Stimulated activated CD8-positive, alpha-beta memory T cell treated with anti-CD3 and anti-CD28 coated beads, Interleukin-2, amount 100 ng/mL, for 48 hours (primary cell): ENCODE results near the gene CTIF.

Experiments used
- DNase-seq, 2 donors: peaks; one replicate each; pipeline ENCODE4 v3.0.0-alpha.2; 2020; ENCODE audit warnings: low read depth in 2 of 2

The CTIF gene

DNA sequence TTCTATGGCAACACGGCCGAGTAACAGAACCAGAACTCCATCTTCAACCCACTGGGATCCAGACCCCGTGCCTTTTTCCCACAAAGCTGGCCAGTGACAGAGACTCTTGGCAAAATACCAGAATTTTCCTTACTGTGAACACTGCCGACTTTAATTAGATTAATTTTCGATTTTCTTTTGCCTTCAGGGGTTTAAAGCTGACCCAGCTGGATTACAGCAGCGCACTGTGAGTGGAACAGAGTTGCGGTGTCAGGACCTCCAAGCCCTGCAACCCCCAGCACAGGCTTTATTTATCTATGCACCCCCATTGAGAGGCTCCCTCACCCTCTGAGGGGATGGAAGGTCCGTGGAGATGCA, 36.4 kb downstream of the CTIF start:
- DNase-seq: no peak

DNA sequence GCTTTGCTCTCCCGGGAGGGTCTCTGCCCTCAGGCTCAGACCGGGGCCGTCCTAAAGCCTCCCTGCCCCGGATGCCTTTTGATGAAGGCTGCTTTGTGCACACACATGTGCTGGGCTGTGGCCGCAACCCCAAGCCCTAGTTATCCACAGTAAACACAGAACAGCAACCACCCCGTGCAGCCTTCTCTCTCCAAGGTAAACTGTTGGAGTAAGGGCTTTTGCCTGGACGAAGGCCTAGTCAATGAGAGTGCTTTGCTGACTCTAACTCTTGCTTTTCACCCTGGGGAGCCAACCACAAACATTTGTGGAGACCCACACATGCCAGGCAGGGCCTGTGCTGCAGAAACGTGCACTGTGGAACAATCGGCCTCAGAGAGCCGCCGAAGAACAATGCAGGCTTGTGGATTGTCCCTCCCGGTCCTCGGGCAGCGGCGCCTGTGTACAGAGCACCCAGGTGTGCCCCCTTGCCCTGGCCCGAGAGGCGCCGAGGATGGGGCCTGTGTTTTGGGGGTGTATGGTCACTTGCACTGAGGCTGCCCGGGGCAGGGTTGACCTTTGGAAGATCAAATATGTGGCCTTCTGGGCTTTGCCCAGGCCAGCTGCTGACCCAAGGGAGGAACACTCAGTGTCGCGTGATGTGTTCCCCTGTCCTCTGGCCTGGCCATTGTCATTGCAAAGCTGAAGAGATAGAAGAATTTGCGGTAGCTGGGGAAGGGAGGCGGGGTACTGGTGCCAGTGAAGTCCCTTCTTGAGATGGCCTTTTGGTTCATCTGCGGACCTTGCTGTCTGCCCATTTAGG, 37.0 kb downstream of the CTIF start:
- DNase-seq: no peak

DNA sequence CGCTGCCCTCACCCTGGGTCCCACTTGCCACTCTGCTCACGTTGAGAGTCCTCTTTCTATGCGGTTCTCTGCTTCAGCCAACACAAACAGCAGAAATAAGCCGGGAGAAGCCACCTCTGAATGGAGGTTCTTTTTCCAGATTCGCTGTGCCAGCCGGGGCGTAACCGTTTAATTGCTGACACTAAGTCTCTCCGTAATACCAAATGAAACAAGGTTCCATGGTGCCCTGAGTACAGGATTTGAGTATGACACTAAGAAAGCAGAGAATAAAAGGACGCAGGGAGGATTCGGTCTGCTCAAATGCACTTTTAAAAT, 37.6 kb downstream of the CTIF start:
- no peak for DNase-seq

DNA sequence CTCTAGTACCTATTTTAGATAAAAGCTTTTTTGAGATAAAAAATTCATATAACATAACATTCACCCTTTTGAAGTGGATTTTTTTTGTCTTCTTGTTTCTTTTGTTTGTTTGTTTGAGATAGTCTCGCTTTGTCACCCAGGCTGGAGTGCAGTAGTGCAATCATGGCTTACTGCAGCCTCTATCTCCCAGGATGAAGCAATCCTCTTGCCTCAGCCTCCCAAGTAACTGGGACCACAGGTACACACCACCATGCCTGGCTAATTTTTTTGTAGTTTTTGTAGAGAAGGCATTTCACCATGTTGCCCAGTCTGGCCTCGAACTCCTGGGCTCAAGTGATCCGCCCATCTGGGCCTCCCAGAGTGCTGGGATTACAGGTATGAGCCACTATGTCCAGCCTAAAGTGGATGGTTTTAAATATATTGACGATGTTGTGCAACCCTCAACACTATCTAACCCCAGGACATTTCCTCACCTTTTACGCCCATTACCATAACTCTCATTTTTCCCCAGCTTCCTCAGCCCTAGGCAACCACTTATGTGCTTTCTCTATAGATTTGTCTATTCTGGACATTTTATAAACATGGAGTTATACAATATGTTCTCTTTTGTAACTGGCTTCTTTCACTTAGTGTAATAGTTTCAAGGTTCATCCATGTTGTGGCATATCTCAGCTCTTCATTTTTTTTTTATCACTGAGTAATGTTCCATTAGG, 38.8 kb downstream of the CTIF start:
- DNase-seq: no peak

DNA sequence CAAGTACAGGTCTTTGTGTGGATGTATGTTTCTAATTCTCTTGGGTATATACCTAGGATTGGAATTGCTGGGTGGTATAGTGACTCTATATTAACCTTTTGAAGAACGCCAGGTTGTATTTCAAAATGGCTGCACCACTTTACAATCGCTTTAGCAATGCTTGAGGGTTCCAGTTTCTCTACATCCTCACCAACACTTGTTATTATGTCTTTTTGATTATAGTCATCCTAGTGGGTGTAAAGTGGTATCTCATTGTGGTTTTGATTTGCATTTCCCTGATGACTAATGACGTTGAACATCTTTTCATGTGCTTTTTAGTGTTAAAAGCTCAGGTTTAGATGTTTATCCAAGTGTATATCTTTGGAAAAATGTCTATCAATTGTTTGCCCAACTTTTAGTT, 39.5 kb downstream of the CTIF start:
- DNase-seq: no peak

DNA sequence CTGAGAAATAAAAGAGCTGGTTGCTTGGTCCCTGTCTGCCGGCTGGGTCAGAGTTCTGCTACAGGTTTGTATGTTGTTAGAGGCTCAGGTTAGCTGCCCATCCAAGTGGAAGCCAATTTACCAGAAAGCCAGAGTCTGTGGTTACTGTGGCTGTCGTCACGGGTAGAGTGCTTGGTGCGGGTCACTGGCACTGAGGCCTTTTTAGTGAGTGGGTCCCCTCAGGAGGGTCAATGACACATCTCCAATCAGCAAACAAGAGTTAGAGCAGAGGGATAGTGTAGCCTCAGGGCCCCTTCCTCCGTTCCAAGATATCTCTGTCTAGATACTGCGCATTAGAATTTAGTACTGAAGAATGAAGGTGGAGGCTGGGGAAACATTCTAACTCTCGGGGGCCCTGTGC, 41.2 kb downstream of the CTIF start:
- no peak for DNase-seq

DNA sequence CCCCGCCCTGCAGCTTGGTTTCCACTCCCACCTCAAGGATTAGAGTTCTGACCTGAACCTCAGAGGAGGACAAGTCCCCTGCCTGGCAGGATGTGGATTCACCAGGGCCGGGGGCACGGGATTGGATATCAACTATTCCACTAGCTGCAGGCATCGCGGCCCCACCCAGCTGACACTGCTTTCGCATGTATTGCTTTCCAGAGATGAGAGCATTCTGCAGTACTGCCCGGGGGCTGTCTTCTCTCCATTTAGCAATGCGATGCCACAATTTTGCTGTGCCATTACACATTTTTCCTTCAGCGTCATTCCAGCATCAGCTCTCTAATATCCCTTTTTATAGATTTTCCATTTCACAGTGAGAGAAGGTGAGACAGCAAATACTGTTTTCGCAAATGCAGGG, 42.0 kb downstream of the CTIF start:
- DNase-seq: no peak

DNA sequence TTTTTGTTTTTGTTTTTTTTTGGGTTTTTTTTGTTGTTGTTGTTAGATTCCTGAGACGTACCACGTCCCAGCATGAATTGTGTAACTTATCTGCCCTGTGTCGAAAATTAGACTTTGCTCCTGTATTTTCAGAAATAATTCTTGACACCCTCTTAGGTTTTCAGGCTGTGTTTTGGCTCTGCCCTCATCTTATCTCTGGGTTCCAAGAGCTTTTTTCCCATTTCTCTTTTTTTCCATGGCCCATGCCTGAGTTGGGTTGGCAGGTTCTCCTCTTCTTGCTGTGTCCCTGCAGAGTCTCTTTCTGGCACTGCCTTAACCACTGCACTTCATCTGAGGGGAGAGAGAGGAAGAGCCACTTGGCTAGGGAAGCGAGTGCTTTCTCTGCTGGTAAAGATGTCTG, 42.4 kb downstream of the CTIF start:
- no peak for DNase-seq

DNA sequence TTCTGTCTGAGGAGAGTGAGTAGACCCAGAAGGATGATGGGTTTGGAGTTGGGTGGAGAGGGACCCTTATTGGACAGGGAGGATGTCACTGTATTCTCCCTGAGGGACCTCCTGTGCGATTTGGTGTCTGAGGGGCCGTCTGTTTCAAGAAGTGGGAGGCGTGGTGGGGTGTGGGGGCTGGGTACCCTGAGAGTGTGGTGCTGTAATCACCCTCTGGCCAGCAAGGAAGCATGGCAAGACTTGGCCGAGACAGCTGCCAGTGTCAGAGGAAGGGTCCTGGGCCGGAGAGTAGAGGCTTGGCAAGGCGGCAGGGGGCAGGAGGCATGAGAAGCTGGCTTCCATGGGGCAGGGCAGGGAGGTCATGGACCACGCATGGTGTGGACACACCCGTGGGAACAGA, 43.1 kb downstream of the CTIF start:
- DNase-seq: no peak

DNA sequence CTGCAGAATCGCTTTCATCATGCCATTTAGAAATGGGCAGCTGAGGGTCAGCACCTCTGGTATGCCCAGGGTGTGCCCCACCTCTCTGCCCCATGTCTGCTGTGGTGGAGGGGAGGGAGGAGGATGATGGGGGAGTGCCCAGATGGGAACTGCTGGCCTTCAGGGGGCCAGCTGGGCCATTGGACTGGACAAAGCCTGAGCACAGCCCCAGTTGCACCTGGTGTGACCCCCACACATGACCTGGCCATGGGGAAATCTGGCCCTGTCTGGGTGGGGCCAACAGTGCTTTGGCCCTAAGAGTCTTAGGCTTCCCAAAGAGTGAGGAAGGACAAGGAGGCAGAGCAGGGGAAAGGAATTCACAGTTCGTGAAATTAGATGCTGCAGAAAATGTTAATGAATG, 44.1 kb downstream of the CTIF start:
- DNase-seq: no peak

DNA sequence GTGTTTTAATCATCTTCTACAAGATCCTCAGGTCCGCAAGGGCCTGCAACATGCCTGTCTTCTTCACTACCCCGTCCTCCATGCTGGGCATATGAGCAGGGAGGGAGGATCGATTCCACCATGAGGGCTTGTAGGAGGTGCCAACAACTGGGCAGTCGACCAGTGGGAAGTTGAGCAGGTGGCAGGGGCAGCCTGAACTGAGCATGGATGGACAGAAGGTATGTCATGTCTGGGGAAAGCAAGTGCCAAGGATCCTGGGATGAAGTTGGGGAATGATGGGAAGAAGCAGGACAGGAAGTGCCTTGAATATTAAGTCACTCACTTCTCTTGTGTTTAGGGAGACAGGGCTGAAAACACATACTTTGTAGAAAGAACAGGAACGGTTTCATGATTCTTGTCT, 44.7 kb downstream of the CTIF start:
- DNase-seq: no peak

DNA sequence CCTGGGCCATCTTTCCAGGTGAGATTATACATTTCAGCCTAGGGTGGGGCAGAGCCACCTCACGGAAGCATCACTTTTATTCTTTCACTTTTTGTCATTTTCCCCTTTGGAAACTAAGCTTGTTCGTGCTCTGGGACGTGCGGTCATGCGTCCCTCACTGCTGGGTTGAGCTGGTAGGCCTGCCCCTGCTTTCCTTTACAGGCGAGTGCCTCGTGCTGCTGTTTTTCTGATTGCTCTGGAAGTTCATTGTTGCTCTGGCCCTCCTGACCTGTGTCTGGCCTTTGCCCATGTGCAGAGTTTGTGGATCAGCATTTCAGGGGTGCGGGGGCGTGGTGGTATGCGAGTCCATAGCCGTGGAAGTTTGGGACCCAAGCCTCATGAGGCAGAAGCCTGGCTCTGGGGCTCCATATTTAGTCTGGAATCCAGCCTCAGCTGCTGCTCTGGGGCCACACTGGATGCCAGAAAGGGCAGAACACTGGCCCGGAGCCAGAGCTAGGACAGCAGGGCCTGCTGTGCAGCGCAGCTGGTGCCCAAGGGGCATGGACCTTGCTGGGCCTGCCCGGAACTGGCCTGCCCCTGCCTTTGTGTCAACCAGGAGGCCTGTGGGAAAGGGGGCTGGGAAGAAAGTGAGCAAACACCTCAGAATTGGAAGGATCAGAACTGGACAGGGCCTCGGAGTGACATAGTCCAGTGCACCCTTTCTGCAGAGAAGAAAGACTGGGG, 51.1 kb downstream of the CTIF start:
- DNase-seq: no peak

DNA sequence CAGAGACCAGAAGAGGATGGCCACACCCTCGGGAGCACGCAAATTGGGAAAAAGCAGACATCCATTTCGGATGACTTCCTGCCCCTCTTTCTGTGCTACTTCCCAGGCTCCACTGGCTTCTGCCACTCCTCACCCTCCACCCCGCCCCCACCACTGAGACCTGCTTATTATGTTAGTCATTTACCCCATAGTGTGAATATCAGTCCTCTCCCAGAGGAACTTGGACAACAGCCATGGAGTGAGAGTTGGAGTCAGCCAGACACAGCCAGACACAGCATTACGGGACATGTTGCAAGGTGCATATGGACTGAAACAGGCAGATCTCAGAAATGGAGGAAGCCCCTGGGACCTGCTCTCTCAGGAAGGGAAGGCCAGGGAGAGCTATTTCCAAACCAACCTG, 51.8 kb downstream of the CTIF start:
- no peak for DNase-seq

DNA sequence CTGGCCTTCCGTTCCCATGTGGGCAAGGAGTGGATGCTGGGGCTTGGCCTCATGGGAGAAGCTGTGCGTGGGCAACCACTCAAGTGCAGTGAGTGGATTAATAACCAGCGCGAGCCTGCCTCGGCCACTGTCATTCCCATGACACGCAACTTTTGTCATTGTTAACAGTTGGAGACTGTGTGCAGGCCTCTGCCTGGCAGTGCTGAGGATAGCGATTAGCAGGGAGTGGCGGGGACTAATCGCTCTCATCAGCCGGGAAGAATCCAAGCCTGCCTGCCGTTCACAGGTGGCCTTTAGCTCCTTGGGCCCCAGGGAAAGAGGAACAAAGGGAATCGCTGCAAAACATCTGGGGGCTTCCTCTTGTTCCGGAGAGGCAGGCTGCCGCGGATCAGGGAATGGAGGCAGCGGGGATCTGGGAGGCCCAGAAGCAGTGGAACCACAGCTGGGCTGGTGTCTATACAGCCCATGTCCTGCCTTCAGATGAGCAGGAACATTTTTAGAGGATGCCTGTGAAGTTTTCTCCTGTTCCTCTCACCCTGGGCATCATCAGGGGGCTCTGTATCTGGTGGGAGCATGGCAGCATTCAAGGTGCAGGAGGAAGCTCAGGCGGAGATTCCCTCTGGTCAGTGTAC, 53.8 kb downstream of the CTIF start:
- DNase-seq: no peak

DNA sequence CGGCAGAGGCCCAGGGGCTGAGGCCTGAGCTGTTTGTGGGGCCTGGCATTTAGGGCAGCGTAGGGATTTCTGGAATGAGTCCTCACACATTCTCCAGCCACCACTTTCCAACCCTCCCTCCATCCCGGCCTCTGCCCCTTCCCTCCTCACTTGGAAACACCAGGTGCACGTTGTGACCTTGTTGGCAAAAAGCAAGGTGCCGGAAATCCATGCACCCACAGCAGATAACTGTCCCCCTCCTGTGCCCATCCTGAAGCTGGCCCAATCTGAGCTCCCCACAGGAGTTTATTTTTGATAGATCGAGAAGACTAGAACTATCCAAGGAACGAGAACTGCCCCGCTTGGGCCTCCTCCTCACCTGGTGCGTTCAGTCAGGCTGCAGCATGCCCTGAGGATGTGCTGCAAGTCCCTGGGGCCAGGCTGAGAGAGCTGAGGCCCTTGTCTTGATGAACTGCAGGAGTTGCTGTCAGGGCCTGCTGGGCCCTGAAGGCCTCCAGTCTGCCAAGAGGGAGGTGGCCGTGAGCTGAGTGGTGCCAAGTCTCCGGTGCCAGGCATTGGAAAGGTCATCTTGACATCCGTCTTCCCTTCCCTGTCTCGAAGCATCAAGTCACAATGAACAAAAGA, 55.8 kb downstream of the CTIF start:
- no peak for DNase-seq

DNA sequence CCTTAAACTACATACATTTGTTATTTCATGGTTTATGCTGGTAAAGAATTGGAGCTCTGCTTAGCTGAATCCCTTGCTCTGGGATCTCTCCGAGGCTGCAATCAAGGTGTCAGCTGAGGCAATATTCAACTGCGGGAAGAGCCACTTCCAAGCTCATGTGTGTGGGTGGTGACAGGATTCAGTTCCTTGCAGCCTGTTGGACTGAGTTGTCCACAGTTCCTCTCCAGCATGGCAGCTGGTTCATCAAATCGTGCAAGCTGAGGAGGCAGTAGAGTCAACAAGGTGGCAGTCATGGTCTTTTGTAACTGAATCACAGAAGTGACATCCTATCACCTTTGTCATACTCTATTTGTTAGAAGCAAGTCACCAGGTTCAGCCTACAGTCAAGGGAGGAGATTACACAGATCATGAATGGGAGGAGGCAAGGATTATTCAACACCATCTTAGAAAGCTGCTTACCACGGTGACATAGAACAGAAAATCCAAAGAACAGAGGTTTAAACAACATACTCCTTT, 56.9 kb downstream of the CTIF start:
- DNase-seq: no peak

DNA sequence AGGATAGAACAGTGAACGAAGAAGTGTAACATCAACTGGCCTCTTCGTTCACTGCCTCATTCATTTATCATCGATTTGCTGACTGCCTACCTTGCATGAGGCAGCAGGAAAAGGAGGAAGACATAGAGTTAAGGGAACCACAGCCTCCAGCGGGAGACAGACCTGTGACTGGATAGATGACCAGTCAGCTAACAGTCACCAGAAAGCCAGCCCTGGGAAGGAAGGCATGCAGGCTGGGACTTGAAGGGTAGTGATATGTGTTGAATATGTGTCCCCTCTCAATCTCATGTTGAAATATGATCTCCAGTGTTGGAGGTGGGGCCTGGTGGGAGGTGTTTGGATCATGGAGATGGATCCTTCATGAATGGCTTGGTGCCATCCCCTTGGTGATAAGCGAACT, 58.3 kb downstream of the CTIF start:
- DNase-seq: no peak

DNA sequence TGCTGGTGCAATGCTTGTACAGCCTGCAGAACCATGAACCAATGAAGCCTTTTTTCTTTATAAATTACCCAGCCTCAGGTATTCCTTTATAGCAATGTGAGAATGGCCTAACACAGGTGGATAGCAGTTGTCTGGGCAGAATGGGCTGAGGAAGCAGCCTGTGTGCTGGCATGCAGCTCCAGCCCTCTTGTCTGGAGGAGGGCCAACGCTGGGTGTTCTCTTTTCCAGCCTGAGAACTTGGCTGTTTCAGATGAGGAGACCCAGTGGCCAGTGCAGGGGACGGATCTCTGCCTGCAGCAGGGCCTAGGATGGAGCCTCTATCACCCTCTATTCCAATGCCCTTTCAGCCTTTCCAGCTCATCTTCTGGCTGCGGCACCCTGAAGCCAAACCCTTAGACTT, 58.8 kb downstream of the CTIF start:
- DNase-seq: no peak

DNA sequence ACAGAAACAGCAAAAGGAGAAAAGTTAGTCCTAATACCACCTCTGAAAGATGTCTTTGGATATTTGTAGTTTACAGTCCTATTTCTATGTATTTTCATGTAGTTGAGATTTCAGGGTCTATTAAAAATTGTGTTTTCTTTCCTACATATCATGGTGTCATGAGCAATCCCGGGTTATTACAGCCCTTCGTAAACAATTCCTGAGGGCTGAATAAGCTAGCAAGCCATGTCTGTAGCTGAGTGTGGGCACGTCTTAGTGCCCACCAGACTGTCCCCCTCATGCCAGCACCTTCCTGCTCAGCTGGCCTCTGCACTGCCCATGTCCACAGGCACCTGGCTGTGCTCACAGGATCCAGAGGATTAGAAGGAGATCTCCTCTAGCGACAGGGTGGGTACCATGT, 60.6 kb downstream of the CTIF start:
- DNase-seq: no peak

DNA sequence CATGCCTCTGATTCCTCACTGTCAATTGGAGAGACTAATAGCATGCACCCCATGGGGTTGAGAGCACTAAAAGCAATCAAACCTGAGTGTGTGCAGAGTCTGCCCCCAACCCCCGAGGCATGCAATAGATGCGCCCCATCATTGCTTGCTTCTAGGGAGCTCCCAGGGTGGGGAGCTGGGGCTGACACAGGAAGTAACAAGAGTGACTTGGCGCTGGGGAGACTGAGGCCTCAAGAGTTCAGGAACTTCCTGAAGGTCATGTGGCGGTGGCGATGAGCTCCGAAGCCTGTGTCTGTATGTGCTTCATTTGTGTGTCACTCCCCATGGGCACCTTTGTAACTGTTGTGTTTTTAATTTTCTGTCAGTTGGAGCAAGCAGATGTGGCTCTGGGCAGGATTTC, 61.2 kb downstream of the CTIF start:
- DNase-seq: no peak

DNA sequence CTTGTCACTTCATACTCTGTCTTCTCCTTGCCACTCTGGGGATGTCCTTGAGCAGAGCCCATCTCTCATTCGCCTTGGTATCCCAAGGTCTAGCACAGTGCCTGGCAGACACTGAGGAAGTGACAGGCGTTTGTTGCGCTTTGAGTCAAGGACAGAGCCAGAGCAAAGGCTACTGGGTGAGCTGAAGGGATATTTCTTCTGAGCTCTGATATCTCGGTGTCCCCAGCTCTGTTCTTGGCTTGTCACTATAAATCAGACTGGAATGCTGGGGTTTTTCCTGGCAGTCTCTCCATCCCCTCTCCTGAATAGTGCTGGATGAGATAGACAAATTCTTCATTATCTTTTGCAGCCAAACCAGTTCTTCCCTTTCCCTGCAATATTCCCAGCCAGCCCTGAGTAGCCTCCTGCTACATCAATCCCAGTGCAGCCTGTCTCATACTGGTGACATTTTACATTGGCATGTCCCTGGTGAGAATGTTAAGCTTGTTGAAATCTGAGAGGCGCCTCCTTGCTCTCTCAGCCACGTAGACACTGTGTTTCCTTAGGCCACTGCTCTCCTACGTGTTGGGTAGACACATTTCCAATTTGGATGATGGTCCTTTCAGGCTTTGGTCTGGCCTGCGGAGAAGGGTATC, 61.7 kb downstream of the CTIF start:
- DNase-seq: no peak

DNA sequence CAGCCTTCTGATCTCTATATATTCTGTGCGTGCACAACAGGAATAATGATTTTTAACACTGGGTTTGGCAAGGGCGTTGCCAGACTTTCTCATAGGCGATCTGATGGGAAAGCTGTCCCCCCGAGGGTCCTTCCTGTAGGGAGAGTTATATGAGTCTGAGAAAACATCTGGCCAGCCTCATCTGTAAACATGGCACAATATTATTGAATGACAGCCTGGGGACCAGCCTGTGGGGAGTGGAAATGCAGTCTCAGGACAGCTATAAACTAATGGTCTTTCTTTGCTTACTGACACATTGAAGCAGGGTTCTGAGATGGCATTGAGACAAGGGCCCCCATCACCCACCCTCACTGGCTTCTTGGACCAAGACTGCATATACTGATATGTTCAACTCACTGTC, 62.5 kb downstream of the CTIF start:
- no peak for DNase-seq
